Measurements from ENCODE around the gene SYT9.
A peak's percentile ranks its signal among the peaks of the same experiment; 100 is the strongest.

- TF ChIP-seq CTCF (IDR thresholded peaks at IDR 0.05; ENCODE audit: low read depth, low read length, poor library complexity, severe bottlenecking) (peak; percentile 19), EZH2phosphoT487 (IDR thresholded peaks at IDR 0.05; ENCODE audit: borderline replicate concordance, low read length) (no peak)
These were observed 171.0 kb downstream of the SYT9 start for GRCh38 chr11:7422544-7423331.
